Neural cell (in vitro differentiated cells): Measurements from ENCODE around the gene PBRM1. TPM values are rescaled to one million over a fixed set of nuclear protein-coding genes. Genes with fewer than 3 reads are reported as not detected.

Experiments
- H2AFZ ChIP-seq: fragments of 200-600, 300-800 bp; sonication (generic), shearing (Covaris generic); 2 replicates; pipeline ENCODE4 v1.6.0; 2014; ENCODE audit warnings: low read depth, mild to moderate bottlenecking, antibody characterized with exemption, low read length, moderate library complexity
- H3F3A ChIP-seq: fragments of 200-600 bp; shearing (Covaris generic); 2 replicates; pipeline ENCODE4 v1.6.1; 2016; ENCODE audit warnings: mild to moderate bottlenecking, moderate library complexity, mixed read lengths, antibody characterized with exemption, low read length; ENCODE audit not compliant: insufficient read depth, poor library complexity, severe bottlenecking
- H3K27ac ChIP-seq: fragments of 200-600, 300-800 bp; sonication (generic), shearing (Covaris generic); 2 replicates; pipeline ENCODE4 v1.5.1; 2014; ENCODE audit warnings: mild to moderate bottlenecking, low read length, moderate library complexity
- H3K27me3 ChIP-seq: fragments of 300-800, 200-600 bp; sonication (generic), shearing (Covaris generic); 2 replicates; pipeline ENCODE4 v1.6.0; 2014; ENCODE audit warnings: mild to moderate bottlenecking, low read depth, low read length, moderate library complexity; ENCODE audit not compliant: insufficient read depth
- H3K36me3 ChIP-seq: fragments of 300-800, 200-600 bp; sonication (generic), shearing (Covaris generic); 2 replicates; pipeline ENCODE4 v1.5.1; 2014; ENCODE audit warnings: mild to moderate bottlenecking, antibody characterized with exemption, low read length, moderate library complexity; ENCODE audit not compliant: insufficient read depth
- H3K4me2 ChIP-seq: fragments of 300-800, 200-600 bp; sonication (generic), shearing (Covaris generic); 2 replicates; pipeline ENCODE4 v1.6.0; 2014; ENCODE audit warnings: mild to moderate bottlenecking, low read length
- H3K4me3 ChIP-seq: fragments of 300-800, 200-600 bp; sonication (generic), shearing (Covaris generic); 2 replicates; pipeline ENCODE4 v1.5.1; 2014; ENCODE audit warnings: mild to moderate bottlenecking, low read length, moderate library complexity
- H3K79me2 ChIP-seq: fragments of 200-600 bp; shearing (Covaris generic); replicated peaks from 2 replicates; pipeline ENCODE4 v1.6.0; 2014; ENCODE audit warnings: mild to moderate bottlenecking, low read length, moderate library complexity; ENCODE audit not compliant: insufficient read depth
- H3K9ac ChIP-seq: fragments of 300-800, 200-600 bp; sonication (generic), shearing (Covaris generic); 2 replicates; pipeline ENCODE4 v1.6.1; 2016; ENCODE audit warnings: mild to moderate bottlenecking, low read length, mixed read lengths
- H3K9me2 ChIP-seq: fragments of 200-600 bp; shearing (Covaris generic); 2 replicates; pipeline ENCODE4 v1.6.1; 2016; ENCODE audit warnings: mild to moderate bottlenecking, low read length, mixed read lengths; ENCODE audit not compliant: insufficient read depth
- H3K9me3 ChIP-seq: fragments of 200-600, 300-800 bp; sonication (generic), shearing (Covaris generic); 2 replicates; pipeline ENCODE4 v1.6.1; 2016; ENCODE audit warnings: mild to moderate bottlenecking, mixed run types, low read length, moderate library complexity, mixed read lengths
- H4K20me1 ChIP-seq: fragments of 200-600 bp; shearing (Covaris generic); 2 replicates; pipeline ENCODE4 v1.6.1; 2016; ENCODE audit warnings: mild to moderate bottlenecking, mixed run types; ENCODE audit not compliant: insufficient read depth
- CTCF ChIP-seq: fragments of 450-650 bp; IDR thresholded peaks from 2 replicates; pipeline ENCODE4 v1.5.1; 2014; ENCODE audit warnings: antibody characterized with exemption, mild to moderate bottlenecking, moderate library complexity; ENCODE audit not compliant: poor library complexity, severe bottlenecking
- EZH2 ChIP-seq: fragments of 200-600, 300-800 bp; shearing (Covaris generic), sonication (generic); IDR thresholded peaks from 2 replicates; pipeline ENCODE4 v1.6.1; 2014; ENCODE audit warnings: antibody characterized with exemption, low read length, borderline replicate concordance, mild to moderate bottlenecking; ENCODE audit not compliant: insufficient read depth, poor library complexity, severe bottlenecking
- MXI1 ChIP-seq: fragments of 450-650 bp; conservative IDR thresholded peaks from 2 replicates; pipeline ENCODE4 v1.6.1; 2014; ENCODE audit warnings: antibody characterized with exemption, mild to moderate bottlenecking; ENCODE audit not compliant: poor library complexity, severe bottlenecking
- POLR2AphosphoS5 ChIP-seq: IDR thresholded peaks from 2 replicates; pipeline ENCODE4 v1.6.1; 2012
- SMC3 ChIP-seq: fragments of 450-650 bp; conservative IDR thresholded peaks from 2 replicates; pipeline ENCODE4 v1.6.1; 2014; ENCODE audit warnings: antibody characterized with exemption, mild to moderate bottlenecking, moderate library complexity; ENCODE audit not compliant: poor library complexity
- TAF1 ChIP-seq: IDR thresholded peaks from 2 replicates; pipeline ENCODE4 v1.6.1; 2012; ENCODE audit warnings: low read depth
- polyA plus RNA-seq: library from polyadenylated mRNA; depleted of rRNA; stranded (reverse); fragments of >200 nt; gene quantifications from 2 replicates; pipeline ENCODE4 v1.2.3, GENCODE V29; 2014
- TF ChIP-seq, protein P1 (sequence below): IDR thresholded peaks from 2 replicates; pipeline ENCODE4 v1.6.1; 2012; ENCODE audit warnings: borderline replicate concordance

Gene PBRM1
- polyA plus RNA-seq, 1 donor from 2014 or later: 66.6 TPM

DNA sequence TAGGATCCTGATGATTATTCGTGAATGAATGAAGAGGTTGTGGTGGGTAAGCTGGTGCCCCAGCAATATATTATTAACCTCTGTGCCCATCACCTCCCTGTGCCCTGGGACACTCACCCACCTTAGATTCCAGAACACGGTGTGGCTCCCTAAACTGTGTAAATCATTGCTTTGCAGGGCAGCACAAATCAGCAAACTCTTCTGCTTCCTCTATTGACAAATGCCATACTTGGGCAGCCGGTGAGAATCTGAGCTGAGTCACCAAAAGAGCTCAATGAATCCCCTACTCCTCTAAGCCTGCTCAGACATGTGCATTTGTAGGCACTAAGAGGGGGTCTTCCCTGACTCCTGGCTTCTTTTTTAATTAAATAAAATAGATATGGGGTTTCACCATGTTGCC lies 133.6 kb downstream of the PBRM1 start (continued):
- no peak for TF ChIP-seq EZH2

DNA sequence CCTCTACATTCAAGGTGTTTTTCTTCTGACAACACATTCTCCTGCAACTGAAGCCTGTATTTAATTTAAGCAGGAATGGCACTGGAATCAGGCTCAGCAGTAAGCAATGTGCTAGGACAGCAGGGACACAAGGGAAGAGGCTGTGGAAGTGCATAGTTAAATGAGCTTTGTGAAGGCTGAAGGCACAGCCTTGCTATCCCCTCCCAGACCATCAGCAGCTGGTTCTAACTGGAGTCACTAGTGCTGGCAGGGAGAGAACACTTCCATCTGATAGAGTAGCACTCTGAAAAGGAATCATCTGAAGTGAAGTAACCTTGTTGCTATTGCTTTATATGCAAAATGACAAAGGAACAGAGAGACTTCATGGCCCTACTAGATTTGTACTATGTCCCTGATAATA lies 134.6 kb downstream of the PBRM1 start:
- no peaks in the 10 kb centered on the region for H3K79me2 ChIP-seq
- TF ChIP-seq MXI1 (no peak), CTCF (no peak), EZH2 (no peak), TAF1 (no peak), SMC3 (no peak), POLR2AphosphoS5 (no peak)
- TF ChIP-seq, protein P1, sequence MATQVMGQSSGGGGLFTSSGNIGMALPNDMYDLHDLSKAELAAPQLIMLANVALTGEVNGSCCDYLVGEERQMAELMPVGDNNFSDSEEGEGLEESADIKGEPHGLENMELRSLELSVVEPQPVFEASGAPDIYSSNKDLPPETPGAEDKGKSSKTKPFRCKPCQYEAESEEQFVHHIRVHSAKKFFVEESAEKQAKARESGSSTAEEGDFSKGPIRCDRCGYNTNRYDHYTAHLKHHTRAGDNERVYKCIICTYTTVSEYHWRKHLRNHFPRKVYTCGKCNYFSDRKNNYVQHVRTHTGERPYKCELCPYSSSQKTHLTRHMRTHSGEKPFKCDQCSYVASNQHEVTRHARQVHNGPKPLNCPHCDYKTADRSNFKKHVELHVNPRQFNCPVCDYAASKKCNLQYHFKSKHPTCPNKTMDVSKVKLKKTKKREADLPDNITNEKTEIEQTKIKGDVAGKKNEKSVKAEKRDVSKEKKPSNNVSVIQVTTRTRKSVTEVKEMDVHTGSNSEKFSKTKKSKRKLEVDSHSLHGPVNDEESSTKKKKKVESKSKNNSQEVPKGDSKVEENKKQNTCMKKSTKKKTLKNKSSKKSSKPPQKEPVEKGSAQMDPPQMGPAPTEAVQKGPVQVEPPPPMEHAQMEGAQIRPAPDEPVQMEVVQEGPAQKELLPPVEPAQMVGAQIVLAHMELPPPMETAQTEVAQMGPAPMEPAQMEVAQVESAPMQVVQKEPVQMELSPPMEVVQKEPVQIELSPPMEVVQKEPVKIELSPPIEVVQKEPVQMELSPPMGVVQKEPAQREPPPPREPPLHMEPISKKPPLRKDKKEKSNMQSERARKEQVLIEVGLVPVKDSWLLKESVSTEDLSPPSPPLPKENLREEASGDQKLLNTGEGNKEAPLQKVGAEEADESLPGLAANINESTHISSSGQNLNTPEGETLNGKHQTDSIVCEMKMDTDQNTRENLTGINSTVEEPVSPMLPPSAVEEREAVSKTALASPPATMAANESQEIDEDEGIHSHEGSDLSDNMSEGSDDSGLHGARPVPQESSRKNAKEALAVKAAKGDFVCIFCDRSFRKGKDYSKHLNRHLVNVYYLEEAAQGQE: no peak
- no peak overlapping the region for H2AFZ ChIP-seq
- no peak overlapping the region for H3K9ac ChIP-seq
- no peak overlapping the region for H3K4me2 ChIP-seq
- H3K36me3 ChIP-seq: no peaks in the 10 kb centered on the region
- no peaks in the 10 kb centered on the region for H3F3A ChIP-seq
- no peak overlapping the region for H3K27ac ChIP-seq
- no peak overlapping the region for H3K4me3 ChIP-seq
- H4K20me1 ChIP-seq: no peaks in the 10 kb centered on the region
- no peaks in the 10 kb centered on the region for H3K27me3 ChIP-seq
- H3K9me2 ChIP-seq: no peaks in the 10 kb centered on the region
- H3K9me3 ChIP-seq: no peaks in the 10 kb centered on the region

DNA sequence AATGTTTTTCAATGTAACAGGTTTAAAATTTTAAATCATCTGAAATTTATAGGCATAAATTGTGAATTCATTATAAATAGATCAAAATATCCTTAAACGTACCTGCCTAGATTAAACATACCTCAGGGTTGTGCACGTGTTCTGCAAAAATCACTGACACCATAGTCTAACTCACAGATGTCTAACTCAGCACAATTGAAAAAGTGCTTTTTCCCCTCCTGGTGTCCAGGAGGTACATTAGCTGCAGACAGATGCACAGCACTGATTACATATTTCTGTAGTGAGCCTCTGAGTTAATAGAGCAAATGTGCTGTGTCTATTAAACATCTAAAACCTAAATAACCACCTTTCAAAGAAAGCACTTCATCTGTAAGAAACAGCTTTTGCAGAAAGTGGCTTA lies 138.6 kb downstream of the PBRM1 start:
- Histone ChIP-seq H3F3A (no peaks in the 10 kb centered on the region), H4K20me1 (no peaks in the 10 kb centered on the region), H3K27me3 (no peaks in the 10 kb centered on the region), H3K9ac (no peak overlapping the region), H3K27ac (no peak overlapping the region), H3K79me2 (no peaks in the 10 kb centered on the region), H3K9me3 (no peaks in the 10 kb centered on the region), H3K4me3 (no peak overlapping the region), H3K36me3 (no peaks in the 10 kb centered on the region), H3K9me2 (no peaks in the 10 kb centered on the region), H3K4me2 (no peak overlapping the region), H2AFZ (no peak overlapping the region)
- TF ChIP-seq, protein P1: no peak
- no peak for TF ChIP-seq CTCF
- no peak for TF ChIP-seq EZH2
